NT2/D1 (cell line): ENCODE data around the gene RDM1.

Experiments
- DNase-seq: peaks from one replicate; pipeline ENCODE4 v3.0.0-alpha.2; 2011; ENCODE audit warnings: low read depth, low spot score
- H3K27me3 ChIP-seq: 2 replicates; pipeline ENCODE4 v1.6.0; 2011; ENCODE audit warnings: mild to moderate bottlenecking; ENCODE audit not compliant: insufficient read length, insufficient read depth
- H3K36me3 ChIP-seq: 2 replicates; pipeline ENCODE4 v1.6.1; 2011; ENCODE audit warnings: mild to moderate bottlenecking, low read length, mixed read lengths; ENCODE audit not compliant: insufficient read depth, insufficient read length
- H3K4me1 ChIP-seq: 2 replicates; pipeline ENCODE4 v1.5.1; 2011; ENCODE audit not compliant: insufficient read depth, insufficient read length
- H3K4me3 ChIP-seq: 2 replicates; pipeline ENCODE4 v1.5.1; 2011; ENCODE audit warnings: low read depth; ENCODE audit not compliant: insufficient read length
- H3K9ac ChIP-seq: 2 replicates; pipeline ENCODE4 v1.6.0; 2011; ENCODE audit warnings: low read depth; ENCODE audit not compliant: insufficient read length
- H3K9me3 ChIP-seq: 2 replicates; pipeline ENCODE4 v1.5.1; 2011; ENCODE audit warnings: mild to moderate bottlenecking, low read length; ENCODE audit not compliant: insufficient read depth
- SUZ12 ChIP-seq: IDR thresholded peaks from 2 replicates; pipeline ENCODE4 v1.6.1; 2011; ENCODE audit not compliant: insufficient read length, insufficient read depth; ENCODE audit errors: extremely low read depth
- YY1 ChIP-seq: IDR thresholded peaks from 2 replicates; pipeline ENCODE4 v1.6.1; 2011; ENCODE audit not compliant: insufficient read length, insufficient read depth
- ZNF274 ChIP-seq: IDR thresholded peaks from 2 replicates; pipeline ENCODE4 v1.6.1; 2011; ENCODE audit warnings: mild to moderate bottlenecking, low read depth, low read length

The RDM1 gene

DNA sequence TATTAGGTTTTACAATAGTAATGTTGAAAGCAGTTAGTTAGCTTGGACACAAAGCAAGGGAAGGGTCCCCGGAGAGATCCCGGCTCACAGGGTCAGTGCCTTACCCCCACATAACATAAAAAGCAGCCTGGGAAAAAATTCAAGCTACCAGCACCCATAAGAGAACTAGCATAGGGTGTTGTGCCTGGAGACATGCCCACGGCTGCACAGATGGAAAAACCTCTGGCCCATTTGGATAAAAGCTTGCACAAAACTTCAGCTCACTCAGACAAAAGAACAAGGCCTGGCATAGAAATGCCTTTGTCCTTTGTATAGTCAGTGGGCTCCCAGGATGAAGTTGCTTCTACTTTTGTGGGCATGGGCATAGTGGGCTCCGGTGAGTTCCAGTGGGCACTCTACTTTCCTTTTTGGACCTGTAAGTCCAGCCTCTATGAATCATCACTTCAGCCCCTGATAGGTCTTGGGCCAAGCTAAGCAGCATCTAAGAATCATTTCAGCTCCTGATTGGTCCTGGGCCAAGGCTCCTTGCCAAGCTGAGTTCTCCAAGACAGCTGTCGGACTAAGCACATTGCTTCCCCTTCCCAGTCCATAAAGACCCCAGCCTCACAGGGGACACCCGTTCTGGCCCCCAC is 1.3 kb upstream of the RDM1 start:
- DNase-seq, result no peak
- H3K36me3 ChIP-seq, result no peaks in the 10 kb centered on the region
- H3K9ac ChIP-seq, result no peak overlapping the region
- TF ChIP-seq SUZ12, result no peak
- no peak for TF ChIP-seq ZNF274
- no peak for TF ChIP-seq YY1
- H3K9me3 ChIP-seq, result no peaks in the 10 kb centered on the region
- H3K4me1 ChIP-seq, result no peaks in the 10 kb centered on the region
- no peaks in the 10 kb centered on the region for H3K27me3 ChIP-seq
- H3K4me3 ChIP-seq, result no peak overlapping the region

DNA sequence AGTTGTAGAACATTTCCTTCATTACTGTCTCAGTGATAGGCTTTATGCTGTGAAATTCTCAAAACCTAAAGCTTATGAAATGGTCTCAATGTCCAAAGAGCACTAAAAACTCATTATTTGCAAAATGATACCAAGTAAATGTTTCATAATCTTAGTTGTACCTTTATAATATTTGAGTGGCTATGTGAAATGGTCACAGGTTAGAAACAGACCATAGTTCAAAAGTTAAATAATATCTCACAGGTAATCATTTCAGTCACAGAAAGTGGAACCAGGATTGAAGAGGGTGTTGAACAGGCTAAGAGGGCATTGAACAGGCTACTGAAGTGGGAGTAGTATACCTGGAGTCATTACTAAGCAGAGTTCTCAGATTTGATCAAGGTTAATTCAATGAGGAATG is 2.9 kb downstream of the RDM1 start:
- TF ChIP-seq SUZ12, result no peak
- TF ChIP-seq YY1, result no peak
- TF ChIP-seq ZNF274, result no peak
- Histone ChIP-seq H3K4me3 (no peak overlapping the region), H3K9me3 (no peaks in the 10 kb centered on the region), H3K9ac (no peak overlapping the region), H3K27me3 (no peaks in the 10 kb centered on the region), H3K36me3 (no peaks in the 10 kb centered on the region), H3K4me1 (no peaks in the 10 kb centered on the region)
- no peak for DNase-seq

DNA sequence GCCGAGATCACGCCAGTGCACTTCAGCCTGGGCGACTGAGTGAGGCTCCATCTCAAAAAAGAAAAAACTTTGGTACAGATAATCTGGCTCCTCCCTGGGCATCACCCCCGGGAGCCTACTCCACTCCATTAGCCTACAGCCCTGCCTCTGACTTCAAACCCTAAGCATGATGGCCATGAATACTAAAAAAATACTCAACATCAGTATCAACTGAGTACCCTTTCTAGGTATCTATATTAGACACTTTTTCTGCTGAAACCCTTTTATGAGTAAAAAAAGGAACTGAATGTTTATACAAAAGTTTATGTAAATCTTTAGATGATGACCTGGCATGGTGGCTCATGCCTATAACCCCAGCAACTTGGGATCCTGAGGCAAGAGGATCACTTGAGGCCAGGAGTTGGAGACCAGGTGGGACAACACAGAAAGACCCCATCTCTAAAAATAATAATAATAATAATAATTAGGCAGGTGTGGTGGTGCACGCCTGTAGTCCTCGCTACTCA is 6.9 kb downstream of the RDM1 start:
- Histone ChIP-seq H3K4me1 (no peaks in the 10 kb centered on the region), H3K4me3 (no peak overlapping the region), H3K36me3 (no peaks in the 10 kb centered on the region), H3K9me3 (no peaks in the 10 kb centered on the region), H3K27me3 (no peaks in the 10 kb centered on the region), H3K9ac (no peak overlapping the region)
- no peak for TF ChIP-seq YY1
- no peak for TF ChIP-seq ZNF274
- TF ChIP-seq SUZ12, result no peak
- no peak for DNase-seq

DNA sequence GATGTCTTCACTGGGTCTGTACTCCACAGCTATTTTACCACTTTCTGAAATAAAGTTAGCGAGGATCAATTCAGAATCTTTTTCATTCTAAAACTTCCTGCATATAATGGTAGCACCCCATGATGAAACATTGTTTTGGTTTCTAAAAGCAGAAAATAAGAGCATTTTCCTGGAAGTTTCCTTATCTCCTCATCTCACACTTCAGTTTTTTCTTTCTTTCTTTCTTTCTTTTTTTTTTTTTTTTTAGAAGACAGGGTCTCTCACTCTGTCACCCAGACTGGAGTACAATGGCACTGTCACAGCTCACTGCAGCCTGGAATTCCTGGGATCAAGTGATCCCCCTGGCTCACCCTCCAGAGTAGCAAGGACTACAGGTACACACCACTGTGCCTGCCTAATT is 10.3 kb downstream of the RDM1 start:
- TF ChIP-seq ZNF274 (no peak), YY1 (no peak), SUZ12 (no peak)
- H3K36me3 ChIP-seq, result no peaks in the 10 kb centered on the region
- H3K9me3 ChIP-seq, result no peaks in the 10 kb centered on the region
- no peaks in the 10 kb centered on the region for H3K4me1 ChIP-seq
- H3K9ac ChIP-seq, result no peak overlapping the region
- H3K27me3 ChIP-seq, result no peaks in the 10 kb centered on the region
- no peak overlapping the region for H3K4me3 ChIP-seq
- DNase-seq, result no peak

DNA sequence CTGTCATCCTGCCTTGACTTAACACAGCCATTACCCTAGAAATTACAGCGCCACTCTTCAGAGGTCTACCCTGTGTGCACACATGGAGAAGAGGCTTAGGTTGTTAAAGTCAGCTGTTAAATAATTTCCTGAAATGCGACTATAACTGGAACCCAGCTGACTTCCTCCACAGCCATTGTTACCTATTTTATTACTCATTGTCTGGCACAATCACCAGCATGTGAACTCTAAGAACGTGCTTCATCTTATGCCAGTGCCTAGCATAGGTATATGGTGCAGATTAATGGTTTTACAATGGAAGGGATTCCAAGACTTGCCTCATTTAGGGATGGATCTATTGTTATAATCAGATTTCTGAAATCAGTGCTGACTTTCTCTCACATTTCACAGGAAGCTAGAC is 11.9 kb downstream of the RDM1 start:
- TF ChIP-seq ZNF274 (no peak), SUZ12 (no peak), YY1 (no peak)

DNA sequence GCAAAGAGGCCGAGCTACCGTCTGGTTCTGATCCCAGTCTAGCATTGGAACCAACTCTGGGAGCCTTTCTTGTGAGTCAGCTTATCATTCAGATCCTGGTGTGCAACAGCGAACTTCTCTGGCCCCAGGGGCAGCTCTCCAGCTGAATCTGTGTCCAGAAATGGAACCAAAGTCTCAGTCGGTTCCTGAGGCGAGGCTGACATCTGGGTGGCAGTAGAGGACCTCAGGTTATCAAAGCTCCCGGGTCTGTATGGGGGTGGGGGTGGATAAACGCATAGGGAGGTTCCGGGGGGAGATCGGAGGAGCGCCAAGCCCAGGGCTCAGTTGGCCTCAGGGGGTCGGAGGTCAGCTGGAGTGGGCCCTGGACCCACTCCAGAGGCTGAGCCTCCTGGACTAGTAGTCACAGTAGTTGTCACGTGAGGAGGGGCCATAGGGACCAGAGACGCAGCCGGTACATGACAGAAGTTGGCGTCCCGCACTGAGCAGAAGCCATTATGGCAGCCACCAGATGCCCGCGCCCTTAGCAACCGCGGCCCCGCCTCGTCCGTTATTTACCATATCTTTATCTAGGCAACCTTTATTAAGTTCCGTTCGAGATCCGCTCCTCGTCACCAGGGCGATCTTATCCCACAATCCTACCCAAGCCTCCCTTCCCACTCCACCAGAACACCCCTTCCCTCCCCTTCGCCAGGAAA is 12.9 kb downstream of the RDM1 start:
- no peak overlapping the region for H3K9ac ChIP-seq
- H3K27me3 ChIP-seq, result no peaks in the 10 kb centered on the region
- no peak overlapping the region for H3K4me3 ChIP-seq
- H3K9me3 ChIP-seq, result 0 out of 2 replicates have a peak, but pooled peaks cover 6% of the 10 kb centered on the region
- no peak for TF ChIP-seq SUZ12
- no peak for TF ChIP-seq YY1
- TF ChIP-seq ZNF274, result no peak
- no peak for DNase-seq
- H3K4me1 ChIP-seq, result no peaks in the 10 kb centered on the region
- H3K36me3 ChIP-seq, result no peaks in the 10 kb centered on the region

More for the DNA sequence above, 11.9 kb downstream of the RDM1 start:
- Histone ChIP-seq H3K9ac (no peak overlapping the region), H3K4me3 (no peak overlapping the region), H3K4me1 (no peaks in the 10 kb centered on the region), H3K27me3 (no peaks in the 10 kb centered on the region), H3K9me3 (0 out of 2 replicates have a peak, but pooled peaks cover 6% of the 10 kb centered on the region), H3K36me3 (no peaks in the 10 kb centered on the region)
- no peak for DNase-seq

DNA sequence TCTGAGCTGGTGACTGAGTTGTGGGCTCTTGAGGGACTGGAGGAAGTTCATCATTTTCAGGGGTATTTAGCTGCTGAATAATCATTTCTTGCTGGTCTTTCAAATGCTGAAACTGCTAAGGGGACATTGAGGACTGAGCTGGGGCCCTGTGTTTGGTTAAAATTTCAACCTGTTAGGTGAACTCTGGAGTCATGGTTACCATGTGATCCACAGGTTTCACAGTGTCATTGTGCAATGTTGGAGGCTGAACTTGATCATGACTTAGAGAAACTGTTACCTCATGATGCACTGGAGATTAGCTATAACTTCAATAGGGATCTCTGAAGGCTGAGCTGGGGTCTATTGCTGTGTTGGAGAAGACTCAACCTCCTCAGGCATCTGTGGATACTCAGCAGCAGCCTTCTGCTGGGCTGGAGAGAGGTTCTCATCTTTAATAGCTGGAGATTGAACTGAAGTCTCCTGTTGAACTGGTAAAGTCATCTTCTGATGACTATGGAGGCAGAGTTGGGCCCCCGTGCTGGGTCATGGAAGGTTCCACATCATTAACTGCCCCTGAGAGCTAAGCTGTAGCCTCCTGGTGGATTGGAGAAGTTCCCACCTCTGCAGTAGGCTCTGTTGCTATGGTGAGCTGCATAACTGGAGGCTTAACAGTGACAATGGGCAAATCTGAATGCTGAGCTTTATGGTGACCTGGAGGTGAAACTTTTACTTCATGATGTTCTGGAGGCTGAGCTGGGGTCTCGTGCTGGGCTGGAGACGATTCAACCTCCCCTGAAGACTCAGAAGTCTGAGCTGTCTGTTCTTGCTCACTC is 15.2 kb downstream of the RDM1 start:
- DNase-seq, result no peak
- no peaks in the 10 kb centered on the region for H3K36me3 ChIP-seq
- TF ChIP-seq SUZ12 (no peak), ZNF274 (no peak), YY1 (no peak)
- H3K27me3 ChIP-seq, result no peaks in the 10 kb centered on the region
- no peak overlapping the region for H3K4me3 ChIP-seq
- 0 out of 2 replicates have a peak, but pooled peaks cover 6% of the 10 kb centered on the region for H3K9me3 ChIP-seq
- H3K4me1 ChIP-seq, result no peaks in the 10 kb centered on the region
- H3K9ac ChIP-seq, result no peak overlapping the region
